DMS 273 (cell line): ENCODE results near the gene ARID2.
A peak's percentile ranks its signal among the peaks of the same experiment; 100 is the strongest.

Experiments
- DNase-seq: peaks from one replicate; lab custom pipeline; 2025; ENCODE audit not compliant: unreplicated experiment; lab: John Stamatoyannopoulos, UW

Gene ARID2

DNA sequence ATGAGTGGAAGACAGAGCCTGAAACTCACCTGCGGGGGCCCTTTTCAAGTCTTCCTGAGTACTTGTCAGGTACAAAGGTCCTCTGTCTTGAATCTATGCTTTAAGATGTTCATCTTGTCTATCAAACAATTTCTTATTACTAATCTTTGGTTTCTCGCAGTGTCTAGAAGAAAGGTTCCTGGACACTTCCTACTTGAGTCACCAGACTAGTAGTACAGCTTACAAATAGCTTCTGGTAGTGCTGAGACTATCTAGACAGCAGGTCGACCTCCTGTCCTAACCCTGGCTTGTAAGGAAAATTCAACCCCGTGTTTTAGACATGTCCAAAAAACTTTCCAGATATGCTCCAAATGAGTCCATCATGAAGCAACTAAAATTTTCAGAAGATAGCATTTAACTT, 11.2 kb upstream of the ARID2 start:
- no peak for DNase-seq

DNA sequence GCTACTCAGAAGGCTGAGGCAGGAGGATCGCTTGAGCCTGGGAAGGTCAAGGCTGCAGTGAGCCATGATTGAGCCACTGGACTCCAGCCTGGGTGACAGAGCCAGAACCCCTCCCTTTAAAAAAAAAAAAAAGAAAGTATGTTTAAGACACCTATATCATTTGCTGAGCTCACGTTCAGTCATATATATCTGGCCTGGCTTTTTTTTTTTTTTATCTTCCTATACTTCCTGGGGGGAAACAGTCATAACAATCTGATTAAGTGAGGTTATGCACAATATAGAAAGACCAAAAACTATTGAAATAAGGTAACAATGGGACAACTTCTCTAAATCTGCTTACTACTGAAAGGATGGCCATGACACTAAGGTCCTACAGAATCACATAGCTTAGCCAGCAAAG, 9.4 kb upstream of the ARID2 start:
- no peak for DNase-seq

DNA sequence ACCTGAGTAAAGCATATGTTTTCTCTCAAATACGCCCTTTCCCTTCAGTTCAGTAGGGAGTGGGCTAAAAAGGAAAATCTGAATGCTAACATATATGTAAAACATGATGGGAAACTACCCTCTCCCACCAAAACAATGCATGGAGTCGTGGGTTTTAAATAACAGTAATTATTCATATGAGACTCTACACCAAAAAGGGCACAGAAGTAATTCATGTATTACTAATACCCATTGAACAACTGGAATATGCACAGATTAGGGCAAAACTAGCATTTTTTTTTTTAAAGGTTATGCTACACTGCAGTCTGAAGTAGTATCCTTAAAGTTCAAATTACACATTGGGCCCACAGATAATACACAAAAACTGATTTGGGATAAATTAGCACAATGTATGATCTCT, 8.1 kb upstream of the ARID2 start:
- DNase-seq, result no peak

DNA sequence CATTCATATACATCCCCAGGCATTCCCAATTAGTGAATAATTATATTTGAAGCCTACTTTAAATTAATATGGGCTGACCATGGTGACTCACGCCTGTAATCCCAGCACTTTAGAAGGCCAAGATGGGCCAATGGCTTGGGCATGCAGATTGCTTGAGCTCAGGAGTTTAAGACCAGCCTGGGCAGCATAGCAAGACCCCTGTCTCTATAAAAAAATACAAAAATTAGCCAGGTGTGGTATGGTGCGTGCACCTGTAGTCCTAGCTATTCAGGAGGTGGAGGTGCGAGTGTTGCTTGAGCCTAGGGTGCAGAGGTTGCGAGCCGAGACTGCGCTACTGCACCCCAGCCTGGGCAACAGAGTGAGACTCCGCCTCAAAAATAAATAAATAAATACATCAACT, 7.6 kb upstream of the ARID2 start:
- no peak for DNase-seq

DNA sequence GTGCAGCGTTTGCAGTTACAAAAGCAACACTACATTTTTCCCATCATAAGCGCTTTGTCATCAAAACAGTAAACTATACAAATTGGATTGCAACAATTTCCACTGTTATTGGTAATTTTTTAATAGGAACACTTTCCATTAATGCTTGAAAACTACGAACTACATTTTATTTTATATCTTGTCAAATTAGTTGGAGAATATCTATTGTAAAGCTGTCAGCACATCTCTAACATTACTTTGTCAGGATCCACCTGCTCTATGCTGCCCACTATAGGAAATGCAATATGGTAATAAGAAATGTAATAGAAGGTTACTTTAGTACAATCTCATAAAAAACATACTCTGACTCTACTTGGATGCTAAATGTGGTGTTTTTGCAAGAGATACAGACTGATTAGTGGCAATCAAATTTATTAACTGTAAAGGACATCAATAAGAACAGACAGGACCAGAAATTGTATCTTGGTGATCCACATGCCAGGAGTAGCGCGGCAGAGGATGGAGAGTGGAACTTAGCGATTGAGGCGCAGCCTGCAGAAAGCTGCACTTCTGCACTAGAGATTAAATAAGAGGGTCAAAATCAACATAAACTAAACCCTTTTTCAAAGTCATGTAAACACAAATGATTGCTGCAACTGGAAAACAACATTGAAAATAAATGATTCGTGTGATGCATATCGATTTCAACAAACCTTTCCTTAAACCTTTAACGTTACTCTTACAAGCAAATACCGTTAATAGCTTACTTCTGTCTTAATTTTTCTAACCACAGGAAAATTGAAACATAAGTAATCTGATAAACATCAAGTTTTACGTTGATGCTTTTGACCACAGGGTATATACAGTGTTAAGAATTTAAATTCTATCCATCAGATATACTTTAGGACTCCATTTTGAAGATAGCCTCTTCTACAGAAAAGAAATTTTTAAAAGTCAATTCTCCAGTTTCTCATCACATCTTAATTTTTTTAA, 3.6 kb upstream of the ARID2 start:
- peak; percentile 63 for DNase-seq

DNA sequence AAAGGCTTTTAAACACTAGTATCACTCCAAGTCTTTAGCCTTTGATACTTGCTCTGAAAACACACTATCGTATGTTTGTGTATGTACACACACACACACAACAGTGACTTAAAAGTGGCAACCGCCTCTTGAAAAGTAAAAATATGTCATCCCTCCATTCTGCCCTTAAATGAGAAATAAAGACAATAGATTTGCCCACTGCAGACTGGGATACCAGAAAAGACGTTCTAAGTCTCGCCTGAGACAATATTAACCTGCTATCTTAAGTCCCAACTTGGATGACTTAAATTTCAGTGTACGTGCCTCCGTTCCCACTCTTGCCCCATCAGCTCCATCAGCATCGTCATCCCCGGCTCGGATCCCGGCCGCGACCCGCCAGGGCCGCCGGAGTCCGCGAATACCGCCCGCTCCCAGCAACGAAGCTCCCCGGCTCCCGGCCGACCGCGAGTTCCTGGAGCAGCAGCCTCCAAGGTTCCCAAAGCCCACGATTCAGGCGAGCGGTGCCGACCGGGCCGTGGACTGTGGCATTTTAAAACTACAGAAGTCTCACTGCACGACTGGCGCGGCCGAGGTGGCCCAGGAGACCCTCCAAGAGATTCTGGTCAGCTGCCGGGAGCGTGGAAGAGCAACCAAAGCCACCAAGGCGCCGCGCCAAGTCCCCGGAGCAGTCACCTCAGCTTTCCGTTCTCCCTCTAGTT, 2.8 kb upstream of the ARID2 start:
- DNase-seq, result peak; percentile 78

DNA sequence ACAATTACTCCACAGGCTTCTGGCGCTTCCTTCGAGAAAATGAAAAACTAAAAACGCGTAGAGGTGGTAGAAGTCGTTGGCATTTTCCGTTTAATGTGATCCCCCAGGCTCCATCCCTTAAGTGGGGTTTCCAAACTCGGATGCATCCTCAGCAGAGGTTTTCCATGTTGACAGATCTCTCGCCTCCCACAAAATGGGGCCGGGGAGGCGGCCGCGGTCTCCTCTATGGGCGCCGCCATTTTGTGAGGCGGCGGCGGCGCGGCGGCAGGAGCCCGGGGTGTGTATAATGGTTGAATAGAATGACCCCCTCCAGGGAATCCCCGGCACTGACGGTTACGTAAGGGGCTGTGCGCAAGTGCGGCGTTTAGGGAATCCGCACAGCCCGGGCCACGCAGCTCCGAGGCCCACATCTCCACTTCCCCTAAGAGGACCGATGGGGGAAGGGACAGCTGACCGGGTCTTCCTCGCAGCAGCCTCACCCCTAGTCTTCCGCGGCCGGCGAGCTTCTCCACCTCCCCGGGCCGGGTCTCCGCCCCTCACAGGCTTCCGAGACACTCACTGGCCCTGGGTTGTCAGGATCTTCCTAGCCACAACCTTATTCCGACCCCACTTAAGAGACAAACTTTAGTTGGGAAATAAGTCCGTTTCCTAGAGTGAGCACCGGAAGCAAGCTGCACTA, 2.1 kb upstream of the ARID2 start:
- peak; percentile 96 for DNase-seq

DNA sequence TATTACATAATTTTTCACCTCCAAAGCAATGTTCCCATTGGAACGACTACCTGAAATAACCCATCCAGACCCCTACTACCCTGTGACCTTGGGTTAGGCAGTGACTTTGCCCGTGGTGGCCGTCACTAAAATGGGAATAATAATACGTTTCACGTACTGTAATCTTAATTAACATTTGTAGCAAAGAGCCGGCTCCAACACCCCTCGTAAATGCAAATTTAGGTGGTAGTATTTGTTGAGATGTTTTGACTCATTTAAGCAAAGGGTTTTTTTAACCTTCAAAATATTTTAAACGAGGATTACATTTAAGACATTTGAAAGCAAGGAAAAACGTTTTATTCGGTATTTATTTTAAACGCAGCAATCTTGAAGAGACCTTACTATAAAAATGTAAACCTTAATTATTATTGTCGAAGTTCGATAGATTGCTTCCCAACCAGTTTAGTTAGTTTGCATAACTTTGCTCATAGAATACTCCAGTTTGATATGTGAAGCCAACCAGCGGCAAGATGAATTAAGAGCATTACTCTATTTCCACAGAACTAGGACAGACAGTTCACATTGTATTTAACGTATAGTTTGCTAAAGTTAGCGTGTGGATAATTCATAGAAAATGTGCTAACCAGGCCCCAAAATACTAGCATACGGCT, 1.4 kb upstream of the ARID2 start:
- peak; percentile 55 for DNase-seq

DNA sequence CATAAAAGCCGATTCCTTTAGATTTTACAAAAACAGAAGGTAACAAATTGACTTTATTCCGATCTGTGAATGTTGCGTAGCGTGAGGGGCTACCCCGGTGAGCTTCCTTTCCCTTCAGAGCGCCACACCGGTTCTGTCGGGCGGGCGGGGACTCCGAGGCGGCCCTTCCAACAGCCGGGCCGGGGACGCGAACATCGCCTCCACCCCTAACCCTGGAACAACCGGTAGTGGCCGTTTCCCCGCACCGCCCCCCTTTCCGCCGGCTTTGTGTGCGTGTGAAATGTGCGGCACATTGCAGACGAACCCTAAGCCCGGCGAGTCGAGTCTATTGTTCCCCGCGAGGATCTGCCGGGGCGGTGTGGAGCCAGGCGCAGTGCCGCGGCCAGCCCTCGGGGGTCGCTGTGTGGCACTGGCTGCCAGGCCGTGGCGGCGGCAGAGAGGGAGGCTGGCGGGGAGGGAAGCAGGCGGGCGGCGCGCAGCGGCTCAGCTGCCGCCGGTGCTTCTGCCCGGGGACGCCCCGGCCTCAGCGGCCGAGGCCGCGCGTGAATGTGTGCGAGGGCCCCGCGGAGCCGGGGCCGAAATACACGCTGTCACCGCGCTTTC, 775 bp upstream of the ARID2 start:
- DNase-seq, result peak; percentile 95

DNA sequence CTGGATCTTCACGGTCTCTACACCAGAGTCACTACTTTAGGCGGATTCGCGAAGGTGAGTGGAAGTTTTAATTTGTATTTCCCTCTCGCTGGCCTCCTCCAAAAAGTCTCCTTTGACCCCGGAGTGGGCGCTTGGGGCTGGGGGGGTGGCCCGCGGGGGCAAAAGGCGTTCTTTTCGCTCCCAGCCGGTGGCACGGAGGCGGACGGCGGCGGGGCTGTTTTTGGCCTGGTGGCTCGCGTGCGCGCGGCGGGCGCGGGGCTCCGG, 510 bp downstream of the ARID2 start:
- DNase-seq, result no peak

DNA sequence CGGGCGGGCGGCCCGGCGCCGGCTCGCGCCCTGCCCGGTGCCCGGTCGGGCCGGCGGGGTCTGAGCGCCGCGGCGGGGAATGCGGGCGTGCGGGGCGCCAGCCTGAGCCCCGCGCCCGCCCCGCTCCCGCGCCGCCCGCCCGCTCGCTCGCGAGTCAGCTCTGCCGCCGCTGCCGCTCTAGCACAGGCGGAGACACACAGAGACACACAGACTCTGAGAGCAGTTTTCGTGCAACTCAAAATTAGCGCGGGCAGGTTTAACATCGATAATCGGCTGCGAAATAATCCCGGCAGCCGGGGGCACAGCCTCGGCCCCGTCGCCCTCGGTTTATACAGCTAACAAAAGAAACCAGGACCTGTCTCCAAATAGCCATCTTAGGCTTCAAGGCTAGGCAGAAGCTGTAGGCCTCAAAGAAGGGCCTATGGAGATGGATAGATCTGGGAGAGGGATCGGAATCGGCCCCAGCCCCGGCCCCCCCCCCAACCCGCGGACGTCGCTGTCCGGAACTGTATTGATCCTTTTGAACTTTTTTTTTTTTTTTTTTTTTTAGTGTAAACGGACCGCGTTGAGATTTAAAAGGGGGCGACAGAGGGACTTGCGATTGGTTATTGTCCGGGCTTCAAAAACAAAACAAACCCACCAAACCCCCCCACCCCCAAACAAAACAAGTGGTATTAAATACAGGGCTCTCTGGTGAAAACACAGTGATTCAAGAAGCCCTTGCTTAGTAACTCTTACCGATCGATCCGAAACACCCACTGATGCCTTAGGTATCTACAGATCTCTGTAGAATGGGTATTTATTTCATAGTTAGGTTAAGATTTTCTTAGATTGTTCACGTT, 1.1 kb downstream of the ARID2 start:
- DNase-seq, result peak; percentile 64

DNA sequence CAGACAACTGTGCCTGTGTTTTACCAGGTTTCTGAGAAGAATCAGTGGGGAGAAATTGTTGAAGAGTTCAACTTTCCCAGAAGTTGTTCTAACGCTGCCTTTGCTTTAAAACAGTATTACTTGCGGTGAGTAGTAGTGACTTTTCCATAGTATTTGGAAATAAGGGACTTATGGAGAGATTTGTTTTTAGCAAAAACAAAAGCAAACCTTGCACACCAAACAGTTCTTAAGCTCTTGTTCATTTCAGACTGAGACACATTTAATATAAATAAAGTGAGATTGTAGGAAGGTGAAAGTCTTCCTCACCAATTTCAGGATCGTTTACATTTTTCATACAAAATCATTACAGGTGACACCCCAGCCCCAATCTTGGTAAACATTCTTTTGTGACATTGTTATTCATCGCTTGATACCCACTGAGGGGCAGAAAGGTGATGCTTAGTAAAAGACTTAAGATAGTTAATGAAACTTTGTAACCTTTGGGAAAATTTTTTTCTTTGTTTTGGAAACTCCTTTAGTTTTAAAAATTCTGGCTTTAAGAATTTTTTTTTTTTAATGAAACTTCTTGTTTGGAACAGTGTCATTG, 1.8 kb downstream of the ARID2 start:
- peak; percentile 38 for DNase-seq

DNA sequence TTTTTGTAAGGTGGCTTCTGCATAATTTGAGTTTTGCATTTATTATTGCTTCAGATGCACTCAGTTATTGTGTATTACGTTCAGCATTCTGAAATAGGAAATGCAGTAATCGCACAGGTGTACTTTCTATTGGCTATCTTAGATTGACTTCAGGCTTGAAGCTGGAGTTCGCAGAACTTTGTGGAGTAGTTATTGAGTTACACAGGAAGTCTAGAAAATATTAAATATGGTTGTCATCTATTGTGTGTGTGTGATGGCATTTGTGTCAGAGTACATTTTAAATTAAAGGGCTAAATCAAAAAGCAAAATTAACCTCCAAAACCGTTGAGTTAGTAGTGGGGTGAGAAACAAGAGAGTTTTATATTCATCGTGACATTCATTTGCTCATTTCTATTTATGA, 2.7 kb downstream of the ARID2 start:
- DNase-seq, result peak; percentile 21

DNA sequence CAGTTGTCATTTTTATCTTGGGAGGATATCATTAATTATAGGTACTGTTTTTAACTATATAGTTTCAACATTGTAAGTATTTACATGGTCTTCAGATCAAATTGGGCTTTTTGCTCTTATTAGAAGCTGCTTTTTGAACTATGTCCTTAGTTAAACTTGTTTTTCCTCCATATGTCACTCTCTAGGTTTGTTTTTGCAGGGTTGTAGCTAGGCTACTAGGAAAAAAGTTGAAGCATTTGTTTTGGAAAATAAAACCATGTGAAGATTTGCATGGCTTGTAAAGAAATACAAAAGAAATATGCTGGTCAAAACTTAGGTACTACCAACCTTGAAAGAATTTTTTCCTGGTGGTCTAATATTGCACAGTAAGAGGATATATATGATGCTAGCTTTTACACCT, 3.4 kb downstream of the ARID2 start:
- peak; percentile 3 for DNase-seq

DNA sequence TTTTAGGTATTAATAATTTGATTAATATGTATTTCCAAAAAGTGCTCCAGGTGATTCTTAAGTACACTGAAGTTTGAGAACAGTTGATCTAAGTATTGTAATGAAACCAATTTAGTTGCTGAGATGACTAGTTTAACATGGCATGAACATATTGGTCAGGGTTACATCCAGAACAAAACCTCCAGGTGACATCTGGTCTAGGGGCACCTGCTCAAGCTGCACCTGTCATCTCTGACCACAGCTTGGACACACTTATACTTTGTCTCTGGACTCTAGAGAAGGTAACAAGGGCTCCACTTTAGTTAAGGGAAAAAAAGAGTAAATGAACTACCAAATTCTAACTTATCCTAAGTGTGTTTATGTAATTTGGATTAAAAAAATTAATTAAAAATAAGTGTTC, 8.1 kb downstream of the ARID2 start:
- no peak for DNase-seq

DNA sequence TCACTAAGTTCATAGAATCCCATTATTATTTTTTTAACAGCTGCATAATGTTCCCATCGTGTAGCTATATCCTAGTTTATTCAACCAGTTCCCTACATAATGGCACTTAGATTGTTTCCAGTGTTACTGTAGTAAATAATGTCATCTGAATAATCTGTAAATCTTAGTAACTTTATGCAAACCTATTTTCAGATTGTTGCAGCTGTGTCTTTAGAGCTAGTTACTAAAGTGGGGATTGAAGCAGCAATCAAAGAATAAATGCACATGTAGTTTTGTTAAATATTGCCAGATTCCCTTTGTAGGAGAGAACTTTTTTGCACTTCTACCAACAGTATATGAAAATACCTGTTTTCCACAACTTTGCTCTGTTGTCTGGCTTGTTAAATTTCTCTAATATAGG, 13.1 kb downstream of the ARID2 start:
- no peak for DNase-seq

DNA sequence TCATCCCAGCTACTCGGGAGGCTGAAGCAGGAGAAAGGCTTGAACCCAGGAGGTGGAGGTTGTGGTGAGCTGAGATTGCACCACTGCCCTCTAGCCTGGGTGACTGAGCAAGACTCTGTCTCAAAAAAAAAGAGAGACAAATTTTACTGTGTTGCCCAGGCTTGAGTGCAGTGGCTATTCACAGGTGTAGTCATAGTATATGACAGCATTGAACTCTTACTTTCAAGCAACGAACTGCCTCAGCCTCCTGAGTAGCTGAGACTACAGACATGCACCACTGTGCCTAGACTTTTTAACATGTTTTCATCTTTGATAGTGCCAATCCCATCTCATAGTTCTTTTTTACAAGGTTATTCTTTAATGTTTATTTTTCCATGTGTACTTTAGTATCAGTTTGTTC, 13.7 kb downstream of the ARID2 start:
- DNase-seq, result no peak

DNA sequence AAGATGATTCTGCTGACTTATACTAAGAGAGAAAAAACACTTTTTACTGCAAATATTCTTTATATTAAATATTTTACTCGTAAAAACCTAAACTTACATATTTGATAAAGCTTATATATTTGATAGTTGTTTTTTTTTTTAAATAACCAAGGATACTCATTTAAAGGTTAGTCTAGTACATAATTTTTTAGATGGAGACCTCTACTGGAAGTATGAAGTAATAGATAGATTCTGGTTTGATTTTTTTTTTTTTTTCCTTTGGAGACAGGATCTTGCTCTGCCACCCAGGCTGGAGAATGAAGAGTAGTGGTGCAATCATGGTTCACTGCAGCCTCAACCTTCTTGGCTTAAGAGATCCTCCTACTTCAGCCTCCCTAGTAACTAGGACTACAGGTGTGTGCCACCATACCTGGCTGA, 16.4 kb downstream of the ARID2 start:
- DNase-seq, result peak; percentile 1

DNA sequence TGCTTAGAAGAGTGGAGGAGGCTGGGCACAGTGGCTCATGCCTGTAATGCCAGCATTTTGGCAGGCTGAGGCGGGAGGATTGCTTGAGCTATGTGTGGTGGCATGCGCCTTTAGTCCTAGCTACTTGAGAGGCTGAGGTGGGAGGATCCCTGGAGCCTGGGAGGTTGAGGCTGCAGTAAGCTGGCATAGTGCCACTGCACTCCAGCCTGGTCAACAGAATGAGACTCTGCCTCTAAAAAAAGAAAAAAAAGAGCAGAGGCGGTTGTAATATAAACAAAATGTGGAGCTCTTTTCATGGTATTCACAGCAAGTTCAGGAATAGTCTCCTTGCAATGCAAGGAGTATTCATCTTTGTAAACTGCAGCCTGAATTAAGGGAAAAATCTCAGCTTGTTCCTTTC, 27.2 kb downstream of the ARID2 start:
- DNase-seq, result no peak

DNA sequence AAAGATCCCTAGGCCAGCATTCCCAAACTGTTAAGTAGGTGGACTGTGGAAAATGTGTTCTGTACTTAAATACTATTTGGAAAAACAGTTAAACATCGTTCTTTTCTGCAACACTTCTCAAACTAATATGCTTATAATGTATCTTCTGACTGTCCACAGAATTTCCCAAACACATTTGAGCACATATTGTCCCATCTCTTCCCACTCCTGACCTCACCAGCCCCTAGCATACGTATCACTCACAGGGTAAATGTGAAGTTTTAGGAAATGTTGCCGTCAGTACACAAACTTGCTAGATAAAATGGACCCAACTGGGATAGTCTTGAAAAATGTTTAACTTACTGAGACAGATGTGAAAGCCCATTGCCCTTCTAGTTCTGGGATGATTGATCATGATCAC, 27.7 kb downstream of the ARID2 start:
- DNase-seq, result no peak
